ENCODE data around the gene ACOXL.
"Not testable (repeated sequence)": the region's sequence is repeated elsewhere in the genome, so short reads cannot be mapped to it uniquely, and the experiment has no call there.

Gene ACOXL

DNA sequence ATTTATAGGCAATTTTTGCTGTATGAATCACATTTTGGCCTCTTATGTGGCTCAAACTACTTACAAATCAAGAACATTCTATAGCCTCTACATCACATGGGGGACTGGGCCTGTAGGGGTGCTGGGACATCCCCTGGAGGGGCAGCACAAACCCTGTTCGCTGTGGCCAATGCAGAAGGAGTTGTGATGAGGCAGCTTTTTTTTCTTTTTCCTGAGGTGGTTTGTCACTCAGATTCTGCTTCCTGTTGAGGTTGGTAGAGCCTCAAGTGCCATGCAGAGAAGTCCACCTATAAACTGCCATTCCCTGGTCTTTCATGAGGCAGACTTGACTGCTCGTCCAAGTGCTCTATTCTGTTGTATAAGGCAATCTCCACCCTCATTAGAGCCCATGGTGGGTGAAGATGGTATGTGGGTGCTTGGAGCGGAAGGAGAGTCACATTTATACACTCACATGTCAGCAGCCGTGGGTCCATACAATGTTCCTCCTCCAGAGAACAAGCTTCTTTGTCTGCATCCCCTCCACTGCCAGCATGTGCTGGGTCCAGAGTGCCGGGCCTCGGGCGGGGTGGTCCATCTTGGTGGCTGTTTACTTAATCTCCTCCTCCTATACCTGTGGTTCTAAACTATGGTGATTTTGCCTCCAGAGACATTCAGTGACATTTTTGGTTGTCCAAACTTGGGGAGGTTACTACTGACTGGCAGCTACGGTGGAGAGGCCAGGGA, 120.3 kb downstream of the ACOXL start:
- H3K4me3 ChIP-seq (ENCODE audit: low read depth, low read length): no peak overlapping the region
- no peak for DNase-seq (ENCODE audit: low read depth)
- TF ChIP-seq, protein P1, sequence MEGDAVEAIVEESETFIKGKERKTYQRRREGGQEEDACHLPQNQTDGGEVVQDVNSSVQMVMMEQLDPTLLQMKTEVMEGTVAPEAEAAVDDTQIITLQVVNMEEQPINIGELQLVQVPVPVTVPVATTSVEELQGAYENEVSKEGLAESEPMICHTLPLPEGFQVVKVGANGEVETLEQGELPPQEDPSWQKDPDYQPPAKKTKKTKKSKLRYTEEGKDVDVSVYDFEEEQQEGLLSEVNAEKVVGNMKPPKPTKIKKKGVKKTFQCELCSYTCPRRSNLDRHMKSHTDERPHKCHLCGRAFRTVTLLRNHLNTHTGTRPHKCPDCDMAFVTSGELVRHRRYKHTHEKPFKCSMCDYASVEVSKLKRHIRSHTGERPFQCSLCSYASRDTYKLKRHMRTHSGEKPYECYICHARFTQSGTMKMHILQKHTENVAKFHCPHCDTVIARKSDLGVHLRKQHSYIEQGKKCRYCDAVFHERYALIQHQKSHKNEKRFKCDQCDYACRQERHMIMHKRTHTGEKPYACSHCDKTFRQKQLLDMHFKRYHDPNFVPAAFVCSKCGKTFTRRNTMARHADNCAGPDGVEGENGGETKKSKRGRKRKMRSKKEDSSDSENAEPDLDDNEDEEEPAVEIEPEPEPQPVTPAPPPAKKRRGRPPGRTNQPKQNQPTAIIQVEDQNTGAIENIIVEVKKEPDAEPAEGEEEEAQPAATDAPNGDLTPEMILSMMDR (IDR thresholded peaks at IDR 0.05; ENCODE audit: low read depth, low read length, missing control alignments): no peak

- no peak overlapping the region for H3K4me3 ChIP-seq (ENCODE audit: low read depth, low read length)
- no peak for DNase-seq (ENCODE audit: low read depth)
- TF ChIP-seq, protein P1 (IDR thresholded peaks at IDR 0.05; ENCODE audit: low read depth, low read length, missing control alignments): peak; percentile 81
Observed at GRCh38 chr2:110853516-110853915, 121.1 kb downstream of the ACOXL start.

GRCh38 chr2:110853948-110854347, 121.6 kb downstream of the ACOXL start:
- no peak overlapping the region for H3K4me3 ChIP-seq (ENCODE audit: low read depth, low read length)
- TF ChIP-seq, protein P1 (IDR thresholded peaks at IDR 0.05; ENCODE audit: low read depth, low read length, missing control alignments): no peak
- no peak for DNase-seq (ENCODE audit: low read depth)

DNA sequence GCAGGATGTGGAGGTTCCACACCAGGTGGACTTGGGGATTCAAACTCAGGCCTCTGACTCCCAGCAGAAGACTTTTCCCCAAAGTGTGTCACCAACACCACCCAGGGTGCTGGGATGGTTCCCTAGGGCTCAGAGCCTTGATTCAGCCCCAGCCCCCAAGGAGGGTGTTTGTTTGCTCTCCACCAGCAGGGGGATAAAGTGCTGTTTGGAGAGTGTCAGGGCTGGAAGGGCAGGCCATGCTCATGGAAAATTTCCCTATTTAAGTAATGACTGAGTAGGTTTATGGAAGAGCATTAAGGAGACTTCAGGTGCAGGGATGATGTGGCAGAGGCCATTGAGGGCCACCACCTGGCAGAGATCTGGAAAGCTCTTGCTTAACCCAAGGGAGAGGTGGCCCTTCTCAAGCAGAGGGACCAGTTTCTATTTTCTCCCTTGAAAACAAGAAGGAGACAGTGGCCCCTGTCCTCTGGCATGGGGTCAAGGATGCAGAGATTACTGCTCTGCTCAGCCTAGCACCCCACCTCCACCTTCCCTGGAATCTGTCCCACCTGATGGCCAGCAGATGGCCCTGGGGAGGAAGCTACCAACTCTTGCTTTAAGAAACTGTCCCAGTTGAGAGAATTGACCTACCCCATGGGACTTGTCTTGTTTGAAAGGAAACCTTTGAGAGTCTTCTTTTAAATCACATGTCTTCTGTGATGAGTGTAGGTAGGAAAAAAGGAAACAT, 122.1 kb downstream of the ACOXL start:
- H3K4me3 ChIP-seq (ENCODE audit: low read depth, low read length): no peak overlapping the region
- DNase-seq (ENCODE audit: low read depth): no peak
- TF ChIP-seq, protein P1 (IDR thresholded peaks at IDR 0.05; ENCODE audit: low read depth, low read length, missing control alignments): peak; percentile 56

DNA sequence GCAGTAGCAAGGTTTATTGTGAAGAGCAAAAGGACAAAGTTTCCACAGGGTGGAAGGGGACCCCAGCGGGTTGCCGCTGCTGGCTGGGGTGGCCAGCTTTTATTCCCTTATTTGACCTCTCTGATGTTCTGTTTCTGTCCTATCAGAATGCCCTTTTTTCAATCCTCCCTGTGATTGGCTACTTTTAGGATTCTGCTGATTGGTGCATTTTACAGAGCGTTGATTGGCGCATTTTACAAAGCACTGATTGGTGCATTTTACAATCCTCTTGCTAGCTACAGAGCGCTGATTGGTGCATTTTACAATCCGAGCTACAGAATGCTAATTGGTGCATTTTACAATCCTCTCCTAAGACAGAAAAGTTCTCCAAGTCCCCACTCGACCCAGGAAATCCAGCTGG, 123.5 kb downstream of the ACOXL start:
- not testable (repeated sequence) for DNase-seq (ENCODE audit: low read depth); H3K4me3 ChIP-seq (ENCODE audit: low read depth, low read length)

- TF ChIP-seq, protein P1 (IDR thresholded peaks at IDR 0.05; ENCODE audit: low read depth, low read length, missing control alignments): no peak
- DNase-seq (ENCODE audit: low read depth): peak; percentile 78
- no peak overlapping the region; the same call in 1 of the 2 replicates for H3K4me3 ChIP-seq (ENCODE audit: low read depth, low read length)
Observed at GRCh38 chr2:110858135-110858725, 125.9 kb downstream of the ACOXL start.

DNA sequence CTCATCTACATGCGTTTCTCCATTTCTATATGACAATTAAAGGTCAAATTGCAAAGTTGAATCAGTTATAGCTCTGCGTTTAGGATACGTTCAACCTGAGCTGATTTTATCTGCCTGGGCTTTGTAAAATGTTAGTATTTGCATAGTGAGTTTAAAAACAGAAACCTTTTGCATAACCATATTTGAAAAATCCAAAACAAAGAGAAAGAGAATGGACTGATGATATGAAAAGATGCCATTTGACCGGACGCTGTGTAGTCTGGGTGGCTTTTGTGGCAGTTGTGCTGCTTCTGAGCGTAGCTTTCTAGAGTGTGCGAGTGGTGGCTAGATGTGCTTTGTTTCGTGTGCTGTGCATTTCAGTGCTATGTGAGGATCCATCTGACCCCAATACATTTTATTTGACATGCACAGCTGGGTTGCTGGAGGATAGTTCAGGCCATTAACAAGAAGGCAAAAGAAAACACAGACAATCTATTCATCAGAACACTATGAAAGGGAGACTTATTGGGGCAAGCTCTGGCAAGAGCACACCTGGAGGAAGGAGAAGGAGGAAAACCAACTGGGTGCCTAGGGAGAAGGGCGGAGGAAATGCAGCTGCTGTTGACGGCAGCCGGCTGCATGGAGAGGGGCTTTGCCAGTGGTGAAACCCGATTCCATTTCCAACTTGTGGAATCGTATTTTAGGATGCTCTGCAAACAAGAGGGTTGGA, 126.8 kb downstream of the ACOXL start:
- no peak overlapping the region; the same call in 1 of the 2 replicates for H3K4me3 ChIP-seq (ENCODE audit: low read depth, low read length)
- DNase-seq (ENCODE audit: low read depth): no peak
- TF ChIP-seq, protein P1 (IDR thresholded peaks at IDR 0.05; ENCODE audit: low read depth, low read length, missing control alignments): no peak
